K562 (cell line): ENCODE results near the gene NTN3. TPM values are rescaled to one million over a fixed set of nuclear protein-coding genes. Genes with fewer than 3 reads are reported as not detected.

Experiments used
- ATAC-seq: fragments of 200-7000 bp; cut with Tn5 transposase; 3 replicates; pipeline ENCODE4 v1.9.1; 2020; ENCODE audit warnings: moderate library complexity
- BruUV-seq: library from RNA; stranded (reverse); fragments of 400-500 nt; replicated peaks from 2 replicates; lab custom pipeline; 2021; lab: Mats Ljungman, UMichigan
- CTCF ChIA-PET: fragments of 300-600 bp; formaldehyde crosslinking; extraction: SDS; loops from one replicate; lab custom pipeline; 2021; ENCODE audit warnings: low intra/inter-chr PET ratio; lab: Yijun Ruan, JAX
- POLR2A ChIA-PET: fragments of 300-600, 350-650 bp; sonication (Branson Sonifier 250); formaldehyde crosslinking; extraction: SDS; loops from one replicate; lab custom pipeline; 2021; ENCODE audit warnings: antibody characterized with exemption, inconsistent platforms; lab: Yijun Ruan, JAX
- DNase-seq, 4 experiments: peaks; one replicate each; pipeline versions ENCODE4 v3.0.0 to v3.0.0-alpha.2; 2011 to 2018; ENCODE audit warnings: low spot score in 3 of 4, mixed read lengths in 3 of 4; ENCODE audit errors: extremely low read depth in 1 of 4
- FAIRE-seq: peaks from 2 replicates; lab custom pipeline; 2011; peaks lifted over from hg19 to GRCh38; lab: Jason Lieb, UNC
- H2AFZ ChIP-seq: 2 replicates; pipeline ENCODE4 v1.6.0; 2011; ENCODE audit warnings: low read depth, low read length, control low read depth, inconsistent platforms
- H3K27ac ChIP-seq: fragments of 200-600 bp; 3 replicates; pipeline ENCODE4 v1.8.0; 2011; ENCODE audit warnings: low read depth, mild to moderate bottlenecking, control low read depth, inconsistent platforms, low read length, moderate library complexity, mixed read lengths; ENCODE audit errors: extremely low read depth
- H3K27me3 ChIP-seq, 2 experiments: fragments of 300-600 bp in 1 of 2; 2 replicates in 1 of 2; 3 replicates in 1 of 2; pipeline versions ENCODE4 v1.6.0 to v1.8.0; 2011; ENCODE audit warnings: inconsistent platforms in 2 of 2, low read length in 2 of 2, mild to moderate bottlenecking in 1 of 2, mixed read lengths in 1 of 2, moderate library complexity in 1 of 2; ENCODE audit not compliant: control insufficient read depth in 2 of 2, insufficient read depth in 2 of 2
- H3K36me3 ChIP-seq: fragments of 300-600 bp; 3 replicates; pipeline ENCODE4 v1.8.0; 2011; ENCODE audit warnings: mild to moderate bottlenecking, low read length, inconsistent platforms; ENCODE audit not compliant: control insufficient read depth, insufficient read depth
- H3K4me1 ChIP-seq, 2 experiments: fragments of 200-600 bp in 1 of 2; replicated peaks in 1 of 2; 2 replicates in 1 of 2; 3 replicates in 1 of 2; pipeline versions ENCODE4 v1.5.1 to v1.8.0; 2011; ENCODE audit warnings: inconsistent platforms in 2 of 2, low read length in 2 of 2, mild to moderate bottlenecking in 1 of 2, mixed read lengths in 1 of 2, moderate library complexity in 1 of 2; ENCODE audit not compliant: control insufficient read depth in 2 of 2, insufficient read depth in 2 of 2
- H3K4me2 ChIP-seq: 2 replicates; pipeline ENCODE4 v1.6.1; 2011; ENCODE audit warnings: low read length, control low read depth, inconsistent platforms, mixed read lengths; ENCODE audit not compliant: insufficient read depth
- H3K4me3 ChIP-seq: fragments of 200-600 bp; sonication (generic), shearing (Covaris generic); 2 replicates; pipeline ENCODE4 v1.5.1; 2016; ENCODE audit warnings: control low read depth, inconsistent platforms
- H3K79me2 ChIP-seq: fragments of 200-600 bp; 3 replicates; pipeline ENCODE4 v1.8.0; 2011; ENCODE audit warnings: low read length, inconsistent platforms; ENCODE audit not compliant: control insufficient read depth, insufficient read depth
- H3K9ac ChIP-seq, 2 experiments: 2 replicates each; pipeline versions ENCODE4 v1.6.0 to v1.6.1; 2011; ENCODE audit warnings: low read depth in 2 of 2, low read length in 2 of 2, control low read depth in 1 of 2, inconsistent platforms in 1 of 2, mild to moderate bottlenecking in 1 of 2, mixed read lengths in 1 of 2; ENCODE audit not compliant: insufficient read depth in 1 of 2
- H3K9me1 ChIP-seq: one replicate; pipeline ENCODE4 v1.6.0; 2011; ENCODE audit warnings: inconsistent platforms, mild to moderate bottlenecking, low read length, moderate library complexity; ENCODE audit not compliant: control insufficient read depth, insufficient read depth
- H3K9me3 ChIP-seq: replicated peaks from 2 replicates; pipeline ENCODE4 v1.5.1; 2011; ENCODE audit warnings: low read depth, low read length, inconsistent platforms; ENCODE audit not compliant: control insufficient read depth, insufficient read depth
- H4K20me1 ChIP-seq: replicated peaks from 2 replicates; pipeline ENCODE4 v1.6.1; 2011; ENCODE audit warnings: low read length, inconsistent platforms, mixed read lengths; ENCODE audit not compliant: control insufficient read depth, insufficient read depth
- GATA2 ChIP-seq: sonication (generic); formaldehyde crosslinking; IDR thresholded peaks from 2 replicates; pipeline ENCODE4 v1.4.0; 2020; ENCODE audit warnings: mild to moderate bottlenecking, missing genetic modification reagents
- YY1 ChIP-seq, 3 experiments: IDR thresholded peaks; 2 replicates each; pipeline ENCODE4 v1.6.1; 2011; ENCODE audit warnings: low read length in 2 of 3, mild to moderate bottlenecking in 2 of 3, moderate library complexity in 2 of 3, borderline replicate concordance in 1 of 3, control low read depth in 1 of 3, low read depth in 1 of 3; ENCODE audit not compliant: insufficient read depth in 3 of 3, insufficient replicate concordance in 2 of 3, control insufficient read depth in 1 of 3, insufficient read length in 1 of 3; ENCODE audit errors: extremely low read depth in 1 of 3
- WGBS: fragments of 100-300 bp; shearing (Covaris generic); methylation state at CpG from one replicate; pipeline ENCODE4 v1.1.6; 2016; ENCODE audit warnings: low coverage, mixed read lengths; ENCODE audit not compliant: insufficient coverage; ENCODE audit errors: missing lambda C conversion rate; 5-methylcytosine and 5-hydroxymethylcytosine counted together
- in situ Hi-C: fragments of 300-500 bp; cut with MboI; formaldehyde crosslinking; loops from 4 replicates; pipeline ENCODE4 v1.15.0; 2018; ENCODE audit warnings: inconsistent platforms, mixed read lengths
- intact Hi-C: fragments of 100-400 bp; cut with micrococcal nuclease; formaldehyde crosslinking; loops from 2 replicates; pipeline ENCODE4 v1.14.2; 2022
- polyA plus RNA-seq, 8 experiments: library from polyadenylated mRNA; depleted of rRNA in 4 of 8; stranded (reverse) in 5 of 8; unstranded in 3 of 8; fragments of >200 nt; fragmentation: Nextera tagmentation in 2 of 8; fragmentation: Illumina TruSeq in 1 of 8; extraction: Ambion mirVana in 2 of 8; extraction: Trizol in 1 of 8; gene quantifications; 2 replicates each; pipeline versions ENCODE4 v1.2.1 to v1.2.3, GENCODE V29; 2011 to 2014; ENCODE audit warnings: inconsistent platforms in 1 of 8, missing spikeins in 1 of 8
- total RNA-seq, 7 experiments: library from RNA; depleted of rRNA in 6 of 7; stranded (reverse); fragments of >200 nt in 6 of 7; fragmentation: Illumina TruSeq in 2 of 7; extraction: Trizol in 2 of 7; gene quantifications; 2 replicates each; pipeline versions ENCODE4 v1.2.1 to v1.2.3, GENCODE V29; 2011 to 2021; ENCODE audit warnings: low replicate concordance in 1 of 7
- TF ChIP-seq, protein P1 (sequence below), 3 experiments: IDR thresholded peaks in 2 of 3; conservative IDR thresholded peaks in 1 of 3; 2 replicates each; pipeline ENCODE4 v1.5.1; 2011 to 2012; ENCODE audit warnings: low read length in 3 of 3, mild to moderate bottlenecking in 3 of 3, control low read depth in 2 of 3, improper control_type of control experiment in 1 of 3, inconsistent platforms in 1 of 3, low read depth in 1 of 3, mixed read lengths in 1 of 3, moderate library complexity in 1 of 3; ENCODE audit not compliant: insufficient read depth in 2 of 3

The NTN3 gene
- total and polyA plus RNA-seq, 9 of the 15 experiments (the other 6 are each of a cell fraction or from before 2014, with no cell fraction given), result not detected

DNA sequence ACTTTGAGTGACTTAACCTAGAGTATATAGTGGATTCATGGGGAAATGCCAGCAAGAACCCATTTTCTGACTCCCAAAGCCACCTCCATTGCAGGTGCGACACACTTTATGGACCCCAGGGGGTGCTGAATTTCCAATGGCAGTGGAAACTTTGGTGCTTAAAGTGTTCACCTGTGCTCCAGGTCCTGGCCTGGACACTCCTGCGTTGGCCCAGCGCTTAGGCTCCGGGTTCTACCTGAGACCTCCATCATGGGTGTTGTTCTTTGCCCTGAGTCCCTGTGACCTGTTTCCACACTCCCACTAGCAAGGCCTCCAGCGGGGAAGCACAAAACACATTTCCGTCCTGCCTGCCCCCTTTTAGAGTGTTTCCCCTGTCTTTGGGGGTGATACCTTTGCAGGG lies 38.8 kb upstream of the NTN3 start:
- H4K20me1 ChIP-seq, result no peaks in the 10 kb centered on the region; the same call in none of the 2 replicates
- H3K36me3 ChIP-seq, result peaks cover 63% of the 10 kb centered on the region
- H3K27ac ChIP-seq, result no peak overlapping the region
- intact Hi-C loops (no loop called here), in situ Hi-C loops (no loop called here)
- peaks cover 44% of the 10 kb centered on the region for H3K79me2 ChIP-seq
- POLR2A ChIA-PET, result interaction anchor here (0.5 kb wide), 1 partner anchor 163 kb away, joined by 3 read pairs; no protein-coding TSS in a partner anchor
- no peak overlapping the region for H3K4me2 ChIP-seq
- no peak overlapping the region for H3K4me3 ChIP-seq
- H2AFZ ChIP-seq, result no peak overlapping the region
- FAIRE-seq, result no peak
- 100% methylated on average over 6 of the region's 6 CpGs for WGBS
- H3K9ac ChIP-seq, result no peak overlapping the region
- no peaks in the 10 kb centered on the region for H3K9me1 ChIP-seq
- no peaks in the 10 kb centered on the region for H3K27me3 ChIP-seq
- no peaks in the 10 kb centered on the region for H3K9me3 ChIP-seq
- no peak for ATAC-seq
- TF ChIP-seq YY1 (IDR thresholded peaks at IDR 0.05; ENCODE audit: borderline replicate concordance in 1 of 3, control insufficient read depth in 1 of 3, extremely low read depth in 1 of 3, insufficient read depth in 3 of 3, insufficient read length in 1 of 3, insufficient replicate concordance in 2 of 3, low read depth in 1 of 3, low read length in 2 of 3), result peak in 1 of 3 experiments; percentile 18
- no peak for TF ChIP-seq GATA2 (CRISPR knock-in tag)
- TF ChIP-seq, protein P1, sequence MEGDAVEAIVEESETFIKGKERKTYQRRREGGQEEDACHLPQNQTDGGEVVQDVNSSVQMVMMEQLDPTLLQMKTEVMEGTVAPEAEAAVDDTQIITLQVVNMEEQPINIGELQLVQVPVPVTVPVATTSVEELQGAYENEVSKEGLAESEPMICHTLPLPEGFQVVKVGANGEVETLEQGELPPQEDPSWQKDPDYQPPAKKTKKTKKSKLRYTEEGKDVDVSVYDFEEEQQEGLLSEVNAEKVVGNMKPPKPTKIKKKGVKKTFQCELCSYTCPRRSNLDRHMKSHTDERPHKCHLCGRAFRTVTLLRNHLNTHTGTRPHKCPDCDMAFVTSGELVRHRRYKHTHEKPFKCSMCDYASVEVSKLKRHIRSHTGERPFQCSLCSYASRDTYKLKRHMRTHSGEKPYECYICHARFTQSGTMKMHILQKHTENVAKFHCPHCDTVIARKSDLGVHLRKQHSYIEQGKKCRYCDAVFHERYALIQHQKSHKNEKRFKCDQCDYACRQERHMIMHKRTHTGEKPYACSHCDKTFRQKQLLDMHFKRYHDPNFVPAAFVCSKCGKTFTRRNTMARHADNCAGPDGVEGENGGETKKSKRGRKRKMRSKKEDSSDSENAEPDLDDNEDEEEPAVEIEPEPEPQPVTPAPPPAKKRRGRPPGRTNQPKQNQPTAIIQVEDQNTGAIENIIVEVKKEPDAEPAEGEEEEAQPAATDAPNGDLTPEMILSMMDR (IDR thresholded peaks at IDR 0.05 in 2 of 3, conservative IDR thresholded peaks at IDR 0.05 in 1 of 3; ENCODE audit: insufficient read depth in 2 of 3, low read depth in 1 of 3, low read length in 3 of 3), result peak in 2 of 3 experiments; percentile 21 to 38; a peak in 1 of 6 replicates
- peaks cover 21 to 27% of the 10 kb centered on the region in 2 experiments; a peak in 4 of 5 replicates for H3K4me1 ChIP-seq
- DNase-seq, result no peak
- CTCF ChIA-PET, result interaction anchor here (0.7 kb wide), 1 partner anchor 79 kb away, joined by 3 read pairs; no protein-coding TSS in a partner anchor
- TSS peak; percentile 13 for BruUV-seq
